Measurements from ENCODE around the gene APCS.

The APCS gene

GRCh38 chr1:159556931-159557369, 30.7 kb upstream of the APCS start:
- no peaks in the 10 kb centered on the region for H3K79me2 ChIP-seq (ENCODE audit: insufficient read depth, low read depth)
- TF ChIP-seq CTCF (conservative IDR thresholded peaks at IDR 0.05; ENCODE audit: low read depth, low read length) = no peak
- no peak overlapping the region for H3K4me3 ChIP-seq (IDR thresholded peaks at IDR 0.05; ENCODE audit: insufficient read depth, low read depth, low read length)
- no peaks in the 10 kb centered on the region for H4K20me1 ChIP-seq (ENCODE audit: insufficient read depth)
- no peaks in the 10 kb centered on the region for H3K36me3 ChIP-seq (ENCODE audit: insufficient read depth)
- H3K27me3 ChIP-seq (ENCODE audit: insufficient read depth, low read depth) = no peaks in the 10 kb centered on the region
- H3K4me2 ChIP-seq = no peak overlapping the region
- H3K4me1 ChIP-seq (ENCODE audit: low read depth, poor library complexity, severe bottlenecking) = no peaks in the 10 kb centered on the region
- no peak overlapping the region for H3K9ac ChIP-seq
- H2AFZ ChIP-seq (ENCODE audit: low read depth) = no peak overlapping the region
- H3K27ac ChIP-seq = no peak overlapping the region

- Histone ChIP-seq H3K79me2 (ENCODE audit: insufficient read depth, low read depth) (no peaks in the 10 kb centered on the region), H4K20me1 (ENCODE audit: insufficient read depth) (no peaks in the 10 kb centered on the region), H3K9ac (no peak overlapping the region), H3K36me3 (ENCODE audit: insufficient read depth) (no peaks in the 10 kb centered on the region), H3K27ac (no peak overlapping the region), H3K4me2 (no peak overlapping the region), H3K4me3 (IDR thresholded peaks at IDR 0.05; ENCODE audit: insufficient read depth, low read depth, low read length) (no peak overlapping the region), H3K27me3 (ENCODE audit: insufficient read depth, low read depth) (no peaks in the 10 kb centered on the region), H2AFZ (ENCODE audit: low read depth) (no peak overlapping the region), H3K4me1 (ENCODE audit: low read depth, poor library complexity, severe bottlenecking) (no peaks in the 10 kb centered on the region)
- TF ChIP-seq CTCF (conservative IDR thresholded peaks at IDR 0.05; ENCODE audit: low read depth, low read length) = no peak
Observed at GRCh38 chr1:159560599-159560998, 27.0 kb upstream of the APCS start.

- no peak for TF ChIP-seq CTCF (conservative IDR thresholded peaks at IDR 0.05; ENCODE audit: low read depth, low read length)
- no peak overlapping the region for H3K4me2 ChIP-seq
- no peaks in the 10 kb centered on the region for H3K27me3 ChIP-seq (ENCODE audit: insufficient read depth, low read depth)
- H3K27ac ChIP-seq = no peak overlapping the region
- no peak overlapping the region for H3K4me3 ChIP-seq (IDR thresholded peaks at IDR 0.05; ENCODE audit: insufficient read depth, low read depth, low read length)
- H3K36me3 ChIP-seq (ENCODE audit: insufficient read depth) = no peaks in the 10 kb centered on the region
- H3K4me1 ChIP-seq (ENCODE audit: low read depth, poor library complexity, severe bottlenecking) = no peaks in the 10 kb centered on the region
- H3K79me2 ChIP-seq (ENCODE audit: insufficient read depth, low read depth) = no peaks in the 10 kb centered on the region
- H2AFZ ChIP-seq (ENCODE audit: low read depth) = no peak overlapping the region
- no peaks in the 10 kb centered on the region for H4K20me1 ChIP-seq (ENCODE audit: insufficient read depth)
- no peak overlapping the region for H3K9ac ChIP-seq
Observed at GRCh38 chr1:159561497-159561896, 26.1 kb upstream of the APCS start.

- H3K4me3 ChIP-seq (IDR thresholded peaks at IDR 0.05; ENCODE audit: insufficient read depth, low read depth, low read length) = no peak overlapping the region
- H3K27me3 ChIP-seq (ENCODE audit: insufficient read depth, low read depth) = no peaks in the 10 kb centered on the region
- no peak overlapping the region for H2AFZ ChIP-seq (ENCODE audit: low read depth)
- H3K9ac ChIP-seq = no peak overlapping the region
- H3K27ac ChIP-seq = no peak overlapping the region
- H3K4me2 ChIP-seq = no peak overlapping the region
- H3K36me3 ChIP-seq (ENCODE audit: insufficient read depth) = no peaks in the 10 kb centered on the region
- H3K4me1 ChIP-seq (ENCODE audit: low read depth, poor library complexity, severe bottlenecking) = no peaks in the 10 kb centered on the region
- no peaks in the 10 kb centered on the region for H3K79me2 ChIP-seq (ENCODE audit: insufficient read depth, low read depth)
- no peaks in the 10 kb centered on the region for H4K20me1 ChIP-seq (ENCODE audit: insufficient read depth)
- no peak for TF ChIP-seq CTCF (conservative IDR thresholded peaks at IDR 0.05; ENCODE audit: low read depth, low read length)
Observed at GRCh38 chr1:159562680-159563079, 24.9 kb upstream of the APCS start.
